Urinary bladder (tissue), 4 donors: ENCODE data around the gene CEP152. TPM values are rescaled to one million over a fixed set of nuclear protein-coding genes. Genes with fewer than 3 reads are reported as not detected.
A peak's percentile ranks its signal among the peaks of the same experiment; 100 is the strongest.
"Not testable (repeated sequence)": the region's sequence is repeated elsewhere in the genome, so short reads cannot be mapped to it uniquely, and the experiment has no call there.

Experiments
- DNase-seq: peaks from one replicate; pipeline ENCODE4 v3.0.0-alpha.2; 2015; ENCODE audit errors: extremely low spot score
- H3K27ac ChIP-seq: one replicate; pipeline ENCODE4 v1.5.1; 2013; ENCODE audit warnings: low read depth, mild to moderate bottlenecking, moderate library complexity
- H3K36me3 ChIP-seq: one replicate; pipeline ENCODE4 v1.6.1; 2013; ENCODE audit warnings: mild to moderate bottlenecking, moderate library complexity; ENCODE audit not compliant: insufficient read depth
- H3K4me1 ChIP-seq: one replicate; pipeline ENCODE4 v1.6.1; 2013; ENCODE audit warnings: mild to moderate bottlenecking, moderate library complexity; ENCODE audit not compliant: insufficient read depth
- H3K4me3 ChIP-seq: one replicate; pipeline ENCODE4 v1.5.1; 2013; ENCODE audit warnings: low read depth, low read length
- WGBS: extraction: QIAGEN DNeasy Blood & Tissue Kit; methylation state at CpG from one replicate; pipeline ENCODE4 v1.1.7; 2013; 5-methylcytosine and 5-hydroxymethylcytosine counted together
- polyA plus RNA-seq: library from polyadenylated mRNA; stranded (reverse); fragments of 200-250 nt; gene quantifications from one replicate; pipeline ENCODE4 v1.2.3, GENCODE V29; 2013
- total RNA-seq: library from RNA; depleted of rRNA; stranded (reverse); fragments of >200 nt; gene quantifications from one replicate; pipeline ENCODE4 v1.2.3, GENCODE V29; 2014
- donor health status: healthy with polysubstance abuse.
- donor health status: healthy.

Gene CEP152
- total and polyA plus RNA-seq, 2 donors, result 1.3 to 17.7 TPM

DNA sequence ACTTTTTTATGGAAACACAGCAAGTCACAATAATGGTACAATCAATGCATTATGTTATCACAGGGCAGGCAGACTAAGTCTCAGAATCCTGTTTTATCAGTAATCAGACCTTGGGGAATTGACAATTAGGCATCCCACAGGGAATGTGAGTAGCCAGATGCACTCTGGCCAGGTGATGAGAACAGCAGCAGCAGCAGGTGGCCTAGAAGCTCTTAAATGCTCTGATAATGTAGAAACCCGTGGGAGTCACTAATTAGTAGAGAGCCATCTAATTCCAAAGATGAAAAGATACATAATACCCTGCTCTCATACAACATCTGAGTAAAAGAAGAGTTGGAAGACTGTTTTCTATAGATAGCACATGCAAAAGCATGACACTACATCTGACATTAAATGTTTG is 12.6 kb downstream of the CEP152 start:
- no peak overlapping the region for H3K4me3 ChIP-seq
- H3K27ac ChIP-seq, result no peak overlapping the region
- DNase-seq, result no peak
- H3K4me1 ChIP-seq, result no peaks in the 10 kb centered on the region
- H3K36me3 ChIP-seq, result no peaks in the 10 kb centered on the region
- 57% methylated on average over 1 of the region's 1 CpG for WGBS

DNA sequence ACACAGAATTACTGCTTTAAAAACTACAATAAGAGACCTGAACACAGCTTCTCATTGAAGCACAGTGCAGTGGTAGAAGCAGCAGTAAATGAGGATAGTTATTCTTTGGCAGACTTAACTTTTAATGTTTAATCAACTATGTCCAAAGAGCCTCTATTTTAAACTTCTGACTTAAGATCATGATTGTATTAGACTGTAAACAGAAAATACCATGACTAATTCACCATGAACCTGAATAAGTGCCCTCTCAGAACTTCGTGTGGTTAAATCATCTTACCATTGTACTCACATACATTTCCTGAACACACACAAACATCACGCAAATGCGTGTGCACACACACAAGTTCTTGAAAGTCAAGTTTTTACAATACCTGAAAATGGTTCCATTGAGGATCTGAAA is 13.9 kb downstream of the CEP152 start:
- no peak for DNase-seq
- WGBS, result 78% methylated on average over 3 of the region's 3 CpGs
- Histone ChIP-seq H3K4me3 (no peak overlapping the region), H3K27ac (peak overlapping the region; percentile 10), H3K4me1 (no peaks in the 10 kb centered on the region), H3K36me3 (no peaks in the 10 kb centered on the region)

DNA sequence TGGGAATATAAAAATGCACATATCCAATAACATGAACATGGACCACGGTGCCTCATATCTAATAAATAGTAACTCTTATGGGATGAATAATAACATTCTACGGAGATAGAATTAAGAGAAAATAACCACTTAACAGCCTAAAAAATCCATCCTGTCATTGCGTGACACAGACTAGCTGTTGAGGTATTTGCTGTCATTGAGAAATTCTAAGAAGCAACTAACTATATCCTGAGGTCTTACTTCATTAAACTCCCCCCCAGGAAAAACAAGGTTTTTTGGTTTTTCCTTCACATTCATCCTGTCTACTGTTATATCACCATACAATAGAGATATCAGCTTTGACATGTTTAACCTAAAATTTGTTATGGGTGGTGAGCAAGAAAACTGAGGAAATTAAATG is 14.3 kb downstream of the CEP152 start:
- WGBS, result 96% methylated on average over 3 of the region's 3 CpGs
- no peak for DNase-seq
- no peak overlapping the region for H3K4me3 ChIP-seq
- no peaks in the 10 kb centered on the region for H3K36me3 ChIP-seq
- H3K4me1 ChIP-seq, result no peaks in the 10 kb centered on the region
- H3K27ac ChIP-seq, result peak overlapping the region; percentile 10

DNA sequence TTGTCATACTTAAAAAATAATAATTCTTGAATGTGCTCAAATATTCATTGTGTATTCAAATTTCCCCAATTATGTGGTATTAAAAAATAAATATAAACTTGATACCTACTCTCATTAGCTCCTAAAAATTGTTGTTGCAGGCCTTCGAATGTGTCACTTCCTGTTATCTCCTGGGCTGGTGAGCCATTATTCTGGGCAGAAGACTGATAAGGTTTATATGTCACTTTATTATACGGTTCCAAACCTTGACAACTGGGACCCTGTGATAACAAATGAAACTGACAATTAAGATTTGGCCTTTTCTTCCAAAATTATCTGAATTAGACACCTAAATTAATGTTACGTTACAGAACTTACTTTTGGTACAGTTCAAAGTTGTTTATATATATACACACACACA is 15.0 kb downstream of the CEP152 start:
- Histone ChIP-seq H3K4me3 (no peak overlapping the region), H3K36me3 (no peaks in the 10 kb centered on the region), H3K4me1 (no peaks in the 10 kb centered on the region), H3K27ac (no peak overlapping the region)
- 96% methylated on average over 3 of the region's 3 CpGs for WGBS
- no peak for DNase-seq

GRCh38 chr15:48794697-48795134 is 16.2 kb downstream of the CEP152 start:
- DNase-seq, result no peak
- H3K4me1 ChIP-seq, result no peaks in the 10 kb centered on the region
- WGBS, result 86% methylated on average over 2 of the region's 2 CpGs
- H3K4me3 ChIP-seq, result no peak overlapping the region
- H3K27ac ChIP-seq, result no peak overlapping the region
- no peaks in the 10 kb centered on the region for H3K36me3 ChIP-seq

DNA sequence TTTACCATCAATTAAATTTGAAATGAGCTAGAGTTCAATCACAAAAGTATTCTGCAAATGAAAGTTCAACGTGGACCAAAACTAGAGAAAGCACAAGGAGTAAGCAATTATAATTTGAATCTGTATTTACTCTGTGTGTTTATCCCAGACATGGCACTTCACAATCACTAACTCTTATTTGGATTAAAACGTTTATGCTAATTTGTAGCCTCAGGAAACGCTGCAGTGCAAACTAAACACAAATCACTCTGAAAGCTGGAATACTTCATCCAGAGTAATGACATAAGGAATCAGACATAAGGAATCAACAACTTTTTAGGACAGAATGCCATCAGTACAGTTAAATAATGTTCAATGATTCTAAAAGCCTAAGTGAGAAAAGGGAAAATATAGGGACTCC is 18.5 kb downstream of the CEP152 start:
- H3K4me3 ChIP-seq, result no peak overlapping the region
- WGBS, result 55% methylated on average over 3 of the region's 3 CpGs
- DNase-seq, result no peak
- no peaks in the 10 kb centered on the region for H3K36me3 ChIP-seq
- H3K4me1 ChIP-seq, result no peaks in the 10 kb centered on the region
- no peak overlapping the region for H3K27ac ChIP-seq

- not testable (repeated sequence) for H3K36me3 ChIP-seq, H3K27ac ChIP-seq, DNase-seq, H3K4me1 ChIP-seq, H3K4me3 ChIP-seq
- WGBS, result 95% methylated on average over 12 of the region's 12 CpGs
Measured at GRCh38 chr15:48790466-48791115, 20.3 kb downstream of the CEP152 start.

DNA sequence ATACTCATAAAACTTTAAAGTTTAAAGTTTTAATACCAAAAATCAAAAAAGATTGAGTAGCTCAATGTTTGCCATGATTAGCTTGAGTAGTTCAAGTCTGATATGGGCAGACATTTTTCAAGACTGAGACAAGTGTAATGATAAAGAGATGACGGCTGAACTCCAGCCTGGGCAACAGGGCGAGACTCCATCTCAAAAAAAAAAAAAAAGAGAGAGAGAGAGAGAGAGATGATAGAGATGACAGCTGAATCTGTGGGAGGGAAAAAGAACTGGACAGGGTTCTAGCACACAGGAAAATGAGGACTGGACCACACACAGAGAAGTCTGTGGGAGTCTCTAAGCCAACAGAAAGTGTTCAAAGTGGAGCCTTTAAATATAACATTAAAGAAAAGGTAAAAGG is 25.2 kb downstream of the CEP152 start:
- Histone ChIP-seq H3K4me1 (no peaks in the 10 kb centered on the region), H3K36me3 (peaks cover 2% of the 10 kb centered on the region), H3K4me3 (no peak overlapping the region), H3K27ac (no peak overlapping the region)
- DNase-seq, result no peak
- WGBS, result 75% methylated on average over 2 of the region's 2 CpGs

GRCh38 chr15:48785195-48785594 is 25.7 kb downstream of the CEP152 start:
- Histone ChIP-seq H3K4me1 (no peaks in the 10 kb centered on the region), H3K4me3 (no peak overlapping the region), H3K27ac (no peak overlapping the region), H3K36me3 (peaks cover 2% of the 10 kb centered on the region)
- DNase-seq, result no peak
- 48% methylated on average over 3 of the region's 3 CpGs for WGBS

GRCh38 chr15:48784756-48785155 is 26.1 kb downstream of the CEP152 start:
- Histone ChIP-seq H3K4me3 (no peak overlapping the region), H3K27ac (no peak overlapping the region), H3K4me1 (no peaks in the 10 kb centered on the region), H3K36me3 (peaks cover 2% of the 10 kb centered on the region)
- DNase-seq, result no peak
- 91% methylated on average over 2 of the region's 2 CpGs for WGBS

GRCh38 chr15:48782911-48783310 is 28.0 kb downstream of the CEP152 start:
- WGBS, result 93% methylated on average over 2 of the region's 2 CpGs
- no peak overlapping the region for H3K27ac ChIP-seq

DNA sequence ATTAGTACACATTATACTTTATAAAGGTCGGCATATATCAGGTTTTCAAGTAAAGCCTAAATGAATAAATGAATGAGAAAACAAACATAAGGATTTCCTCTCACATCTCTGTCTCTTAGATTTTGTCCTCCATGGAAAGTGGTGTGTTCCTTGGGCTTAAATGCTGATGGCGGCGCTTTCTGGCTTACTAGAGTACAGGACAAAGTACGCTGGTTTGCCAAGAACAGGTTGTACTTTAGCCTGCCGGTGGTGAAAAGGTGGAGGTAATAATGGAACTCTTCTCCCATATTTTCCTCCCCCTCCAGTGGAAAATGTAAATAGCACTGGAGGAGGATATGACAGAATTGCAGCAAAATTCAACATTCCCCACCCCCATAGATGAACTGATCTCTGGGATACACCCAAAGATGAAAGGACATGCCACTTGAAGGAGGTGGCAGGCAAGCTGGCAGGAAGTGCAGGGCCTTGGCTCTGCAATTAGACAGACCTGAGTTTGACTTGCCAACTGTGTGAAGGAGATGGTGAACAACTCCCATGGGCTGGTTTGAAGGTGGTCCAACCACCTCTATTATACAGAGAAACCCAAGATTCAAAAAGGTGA is 29.3 kb downstream of the CEP152 start:
- Histone ChIP-seq H3K4me1 (no peaks in the 10 kb centered on the region), H3K27ac (no peak overlapping the region), H3K36me3 (peaks cover 1% of the 10 kb centered on the region), H3K4me3 (no peak overlapping the region)
- 97% methylated on average over 5 of the region's 5 CpGs for WGBS
- no peak for DNase-seq

More at GRCh38 chr15:48782911-48783310, 28.0 kb downstream of the CEP152 start:
- Histone ChIP-seq H3K4me3 (no peak overlapping the region), H3K36me3 (peaks cover 2% of the 10 kb centered on the region), H3K4me1 (no peaks in the 10 kb centered on the region)
- DNase-seq, result no peak

GRCh38 chr15:48781017-48781416 is 29.9 kb downstream of the CEP152 start:
- H3K36me3 ChIP-seq, result no peaks in the 10 kb centered on the region
- H3K4me3 ChIP-seq, result no peak overlapping the region
- 71% methylated on average over 2 of the region's 2 CpGs for WGBS
- no peak overlapping the region for H3K27ac ChIP-seq
- DNase-seq, result no peak
- H3K4me1 ChIP-seq, result no peaks in the 10 kb centered on the region

DNA sequence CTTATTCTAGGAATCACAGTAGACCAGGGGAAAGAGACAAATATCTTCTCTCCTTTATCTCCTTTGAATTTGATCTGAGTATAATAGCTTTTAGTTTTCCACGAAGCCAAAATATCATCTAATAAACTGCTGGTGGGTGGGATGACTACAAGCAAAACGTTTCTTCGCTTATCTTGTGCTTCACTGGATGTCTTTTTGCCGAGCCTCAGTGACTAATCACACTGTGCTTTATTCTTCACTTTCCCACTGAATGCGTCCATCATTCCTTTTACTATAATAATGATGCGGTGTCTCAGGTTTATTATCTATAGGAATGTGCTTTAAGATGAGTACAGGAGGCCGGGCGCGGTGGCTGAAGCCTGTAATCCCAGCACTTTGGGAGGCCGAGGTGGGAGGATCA is 32.5 kb downstream of the CEP152 start:
- H3K4me3 ChIP-seq, result no peak overlapping the region
- no peak overlapping the region for H3K27ac ChIP-seq
- H3K4me1 ChIP-seq, result no peaks in the 10 kb centered on the region
- H3K36me3 ChIP-seq, result no peaks in the 10 kb centered on the region
- DNase-seq, result no peak
- 77% methylated on average over 10 of the region's 10 CpGs for WGBS
